HL-60 (cell line): ENCODE results near the gene ALX4.

ENCODE experiments used
- DNase-seq, 2 experiments: peaks; one replicate each; pipeline ENCODE4 v3.0.0-alpha.2; 2010 to 2020; ENCODE audit warnings: low read depth in 1 of 2, low spot score in 1 of 2
- H3K27ac ChIP-seq: fragments of 250-450 bp; sonication (Bioruptor Pico); replicated peaks from 2 replicates; pipeline ENCODE4 v1.5.1; 2020; ENCODE audit warnings: mild to moderate bottlenecking, moderate library complexity
- H3K27me3 ChIP-seq: fragments of 250-450 bp; sonication (Bioruptor Pico); 2 replicates; pipeline ENCODE4 v1.5.1; 2021; ENCODE audit warnings: mild to moderate bottlenecking, moderate library complexity; ENCODE audit not compliant: insufficient read depth, poor library complexity, severe bottlenecking
- H3K4me3 ChIP-seq: replicated peaks from 2 replicates; pipeline ENCODE4 v1.5.1; 2011; ENCODE audit warnings: mild to moderate bottlenecking, control low read depth, low read length; ENCODE audit not compliant: insufficient read depth
- GABPA ChIP-seq: IDR thresholded peaks from 2 replicates; pipeline ENCODE4 v1.6.1; 2012; ENCODE audit warnings: low read depth
- POLR2AphosphoS5 ChIP-seq: IDR thresholded peaks from 2 replicates; pipeline ENCODE4 v1.6.1; 2012; ENCODE audit warnings: low read depth
- REST ChIP-seq: IDR thresholded peaks from 2 replicates; pipeline ENCODE4 v1.6.1; 2012; ENCODE audit warnings: low read depth; ENCODE audit not compliant: insufficient replicate concordance
- SPI1 ChIP-seq: IDR thresholded peaks from 2 replicates; pipeline ENCODE4 v1.6.1; 2012; ENCODE audit warnings: low read depth, mild to moderate bottlenecking, borderline replicate concordance
- TF ChIP-seq, protein P1 (sequence below): IDR thresholded peaks from one replicate; pipeline ENCODE4 v1.5.1; 2011; ENCODE audit warnings: low read length, control low read depth, inconsistent platforms; ENCODE audit not compliant: insufficient read depth

Gene ALX4

GRCh38 chr11:44267006-44267749 is 42.8 kb downstream of the ALX4 start:
- H3K27me3 ChIP-seq, result no peaks in the 10 kb centered on the region
- no peak for TF ChIP-seq SPI1
- TF ChIP-seq, protein P1, sequence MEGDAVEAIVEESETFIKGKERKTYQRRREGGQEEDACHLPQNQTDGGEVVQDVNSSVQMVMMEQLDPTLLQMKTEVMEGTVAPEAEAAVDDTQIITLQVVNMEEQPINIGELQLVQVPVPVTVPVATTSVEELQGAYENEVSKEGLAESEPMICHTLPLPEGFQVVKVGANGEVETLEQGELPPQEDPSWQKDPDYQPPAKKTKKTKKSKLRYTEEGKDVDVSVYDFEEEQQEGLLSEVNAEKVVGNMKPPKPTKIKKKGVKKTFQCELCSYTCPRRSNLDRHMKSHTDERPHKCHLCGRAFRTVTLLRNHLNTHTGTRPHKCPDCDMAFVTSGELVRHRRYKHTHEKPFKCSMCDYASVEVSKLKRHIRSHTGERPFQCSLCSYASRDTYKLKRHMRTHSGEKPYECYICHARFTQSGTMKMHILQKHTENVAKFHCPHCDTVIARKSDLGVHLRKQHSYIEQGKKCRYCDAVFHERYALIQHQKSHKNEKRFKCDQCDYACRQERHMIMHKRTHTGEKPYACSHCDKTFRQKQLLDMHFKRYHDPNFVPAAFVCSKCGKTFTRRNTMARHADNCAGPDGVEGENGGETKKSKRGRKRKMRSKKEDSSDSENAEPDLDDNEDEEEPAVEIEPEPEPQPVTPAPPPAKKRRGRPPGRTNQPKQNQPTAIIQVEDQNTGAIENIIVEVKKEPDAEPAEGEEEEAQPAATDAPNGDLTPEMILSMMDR, result no peak
- no peak for TF ChIP-seq GABPA
- TF ChIP-seq REST, result no peak
- no peak for TF ChIP-seq POLR2AphosphoS5
- H3K4me3 ChIP-seq, result no peak overlapping the region
- no peak overlapping the region for H3K27ac ChIP-seq
- DNase-seq, result no peak

DNA sequence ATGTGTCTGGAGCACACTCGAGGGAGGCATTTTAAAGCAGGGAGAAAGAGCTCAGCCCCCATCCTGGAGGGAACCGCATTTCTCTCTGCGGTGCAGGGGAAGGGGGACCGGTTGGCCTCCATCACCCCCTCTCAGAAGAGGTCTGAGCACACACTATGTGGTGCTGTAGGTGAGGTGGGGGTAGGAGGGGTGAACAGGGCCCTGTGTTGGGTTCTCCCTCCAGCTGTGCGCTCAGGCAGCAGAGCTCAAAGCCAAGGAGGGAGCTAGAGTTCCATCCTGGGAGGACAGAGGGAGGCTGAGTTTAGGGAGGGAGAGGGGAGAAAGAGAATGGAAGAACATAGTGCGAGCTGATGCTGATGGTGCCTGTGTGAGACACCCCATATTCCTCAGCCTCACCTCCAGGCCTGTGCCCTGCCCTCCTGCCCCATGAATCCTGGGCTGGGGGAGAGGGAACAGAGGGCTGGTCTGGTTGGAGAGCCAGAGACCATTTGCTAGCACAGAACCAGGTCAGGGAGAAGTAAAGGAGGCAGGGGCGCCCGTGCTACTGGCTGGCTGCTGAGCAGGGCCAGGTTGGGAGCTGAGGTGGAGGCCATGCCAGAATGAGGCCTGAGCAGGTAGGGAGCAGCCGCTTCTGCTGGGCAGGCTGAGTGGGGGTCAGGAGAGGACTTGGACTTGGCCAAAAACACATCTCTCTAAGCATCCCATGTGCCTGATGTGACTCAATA is 43.7 kb downstream of the ALX4 start:
- DNase-seq, result no peak
- no peak overlapping the region for H3K4me3 ChIP-seq
- H3K27me3 ChIP-seq, result no peaks in the 10 kb centered on the region
- TF ChIP-seq GABPA (no peak), REST (no peak), SPI1 (no peak), POLR2AphosphoS5 (no peak)
- TF ChIP-seq, protein P1, result no peak
- H3K27ac ChIP-seq, result no peak overlapping the region

DNA sequence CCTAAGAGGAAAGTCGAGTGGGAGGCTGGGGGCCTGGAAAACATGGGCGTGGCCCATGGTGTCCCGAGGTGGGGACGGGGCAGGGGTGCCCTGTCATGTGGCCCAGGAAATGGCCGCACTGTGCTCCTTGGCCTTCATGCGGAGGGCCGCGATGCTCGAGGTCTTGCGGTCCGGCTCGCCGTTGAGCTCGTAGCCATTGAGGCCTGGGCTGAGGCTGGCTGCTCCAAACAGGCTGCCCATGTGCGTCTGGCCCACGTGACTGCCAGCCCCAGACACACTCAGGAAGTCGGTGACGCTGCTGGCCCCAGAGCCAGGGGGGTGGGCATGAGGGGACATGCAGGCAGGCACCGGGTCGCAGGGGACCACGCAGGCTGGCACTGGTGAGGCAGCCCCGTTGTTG is 45.2 kb downstream of the ALX4 start:
- no peak for DNase-seq
- Histone ChIP-seq H3K4me3 (no peak overlapping the region), H3K27me3 (no peaks in the 10 kb centered on the region), H3K27ac (no peak overlapping the region)
- TF ChIP-seq GABPA (no peak), POLR2AphosphoS5 (no peak), SPI1 (no peak), REST (no peak)
- TF ChIP-seq, protein P1, result no peak
